T-helper 1 cell treated with Interleukin-12 subunit alpha and Interleukin-12 subunit beta and Interleukin-4 antibody, amounts not matched to agents 30 ng/mL and 1 ng/mL, for 36 hours (primary cell): ENCODE measurements around the gene CFHR5. TPM values are rescaled to one million over a fixed set of nuclear protein-coding genes. Genes with fewer than 3 reads are reported as not detected.
"Not testable (repeated sequence)": the region's sequence is repeated elsewhere in the genome, so short reads cannot be mapped to it uniquely, and the experiment has no call there.

Experiments used
- intact Hi-C: fragments of 100-400 bp; cut with micrococcal nuclease; formaldehyde crosslinking; loops from one replicate; pipeline ENCODE4 v1.15.1; 2024
- total RNA-seq: library from RNA; stranded (reverse); gene quantifications from 2 replicates; pipeline ENCODE4 v1.2.3, GENCODE V29; 2022

The CFHR5 gene
- total RNA-seq, 1 donor from 2014 or later: not detected

DNA sequence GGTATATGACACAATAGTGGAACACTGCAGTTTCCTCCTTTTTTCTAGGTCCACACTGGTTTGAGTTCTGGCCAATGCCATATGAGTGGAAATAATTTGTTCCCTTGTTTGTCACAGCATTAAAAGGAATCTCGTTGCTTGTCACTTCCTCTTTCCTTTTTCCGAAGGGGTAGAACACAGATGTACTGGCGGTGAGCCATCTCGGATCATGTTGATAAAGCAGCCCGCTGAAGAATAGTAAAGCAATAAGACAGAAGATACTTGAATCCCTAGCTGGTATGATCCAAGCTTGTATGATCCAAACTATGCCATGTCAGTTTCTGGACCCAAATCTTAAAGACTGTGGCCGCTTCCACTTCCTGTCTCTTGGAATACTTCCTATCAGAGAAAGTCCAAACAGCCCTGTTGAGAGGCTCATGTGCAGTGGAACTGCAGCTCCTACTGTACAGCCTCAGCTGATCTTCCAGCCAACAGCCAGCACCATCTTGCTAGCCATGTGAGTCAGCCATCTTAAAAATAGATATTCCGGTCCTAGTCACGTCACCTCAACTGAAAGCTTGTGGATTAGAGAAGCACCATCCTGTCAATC lies 40.3 kb downstream of the CFHR5 start:
- intact Hi-C loops: no loop called here

DNA sequence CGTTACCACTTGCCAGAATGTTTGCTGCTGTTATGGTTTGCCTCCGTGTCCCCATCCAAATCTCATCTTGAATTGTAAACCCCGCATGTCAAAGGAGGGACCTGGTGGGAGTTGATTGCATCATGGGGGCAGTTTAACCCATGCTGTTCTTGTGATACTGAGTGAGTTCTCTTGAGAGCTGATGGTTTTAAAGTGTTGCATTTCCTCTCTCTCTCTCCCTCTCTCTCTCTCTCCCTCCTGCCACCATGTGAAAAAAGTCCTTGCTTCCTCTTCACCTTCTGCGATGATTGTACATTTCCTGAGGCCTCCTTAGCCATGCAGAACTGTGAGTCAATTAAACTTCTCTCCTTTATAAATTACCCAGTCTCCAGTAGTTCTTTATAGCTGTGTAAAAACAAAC lies 44.4 kb downstream of the CFHR5 start:
- intact Hi-C loops: no loop called here

DNA sequence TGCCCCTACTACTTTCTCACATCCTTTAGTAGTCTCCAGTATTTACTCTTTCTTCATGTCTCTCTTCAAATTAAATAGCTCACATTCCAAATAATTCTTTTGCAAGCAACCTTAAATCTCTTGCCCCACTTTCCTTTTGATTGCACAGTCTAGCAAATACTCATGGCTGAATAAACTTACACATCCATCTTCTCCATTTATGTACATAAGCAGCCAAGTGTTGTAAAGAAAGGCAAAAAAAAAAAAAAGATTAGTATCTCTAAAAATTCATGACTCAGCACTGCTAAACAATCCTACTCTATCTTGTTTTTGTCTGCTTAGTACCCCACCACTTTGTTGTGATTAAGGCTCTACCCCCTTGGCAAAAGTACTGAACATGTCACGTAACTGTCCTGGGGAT lies 47.1 kb downstream of the CFHR5 start:
- intact Hi-C loops: no loop called here

DNA sequence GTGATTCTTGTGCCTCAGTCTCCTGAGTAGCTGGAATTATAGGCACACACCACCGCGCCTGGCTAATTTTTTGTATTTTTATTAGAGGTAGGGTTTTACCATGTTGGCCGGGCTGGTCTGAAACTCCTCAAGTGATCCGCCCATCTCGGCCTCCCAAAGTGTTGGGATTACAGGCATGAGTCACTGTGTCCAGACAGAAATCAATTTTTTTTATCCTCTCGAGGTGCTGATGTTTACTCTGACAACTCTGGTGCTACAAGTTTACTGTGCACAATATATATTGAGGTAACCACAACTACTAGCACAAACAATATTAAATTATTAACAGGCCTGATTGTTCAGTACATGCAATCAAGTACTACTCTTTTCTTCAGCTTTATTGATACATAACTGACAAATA lies 50.0 kb downstream of the CFHR5 start:
- intact Hi-C loops: no loop called here

DNA sequence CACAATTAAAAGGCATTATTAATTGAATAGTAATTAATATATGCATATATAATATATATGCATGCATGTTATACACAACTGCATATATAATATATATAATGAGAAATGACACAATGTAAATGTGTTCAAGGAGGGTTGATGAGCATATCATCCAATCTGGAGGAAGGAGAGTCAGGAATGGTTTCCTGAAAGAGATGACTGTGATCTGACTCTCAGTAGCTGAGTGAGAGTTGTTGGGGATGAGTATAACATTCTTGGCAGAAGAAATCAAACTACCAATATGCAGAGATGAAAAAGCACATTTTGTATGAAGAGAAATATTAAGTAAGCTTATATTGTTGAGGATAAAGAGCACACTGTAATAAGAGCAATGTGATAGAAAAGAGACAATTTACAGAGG lies 52.4 kb downstream of the CFHR5 start:
- intact Hi-C loops: no loop called here

DNA sequence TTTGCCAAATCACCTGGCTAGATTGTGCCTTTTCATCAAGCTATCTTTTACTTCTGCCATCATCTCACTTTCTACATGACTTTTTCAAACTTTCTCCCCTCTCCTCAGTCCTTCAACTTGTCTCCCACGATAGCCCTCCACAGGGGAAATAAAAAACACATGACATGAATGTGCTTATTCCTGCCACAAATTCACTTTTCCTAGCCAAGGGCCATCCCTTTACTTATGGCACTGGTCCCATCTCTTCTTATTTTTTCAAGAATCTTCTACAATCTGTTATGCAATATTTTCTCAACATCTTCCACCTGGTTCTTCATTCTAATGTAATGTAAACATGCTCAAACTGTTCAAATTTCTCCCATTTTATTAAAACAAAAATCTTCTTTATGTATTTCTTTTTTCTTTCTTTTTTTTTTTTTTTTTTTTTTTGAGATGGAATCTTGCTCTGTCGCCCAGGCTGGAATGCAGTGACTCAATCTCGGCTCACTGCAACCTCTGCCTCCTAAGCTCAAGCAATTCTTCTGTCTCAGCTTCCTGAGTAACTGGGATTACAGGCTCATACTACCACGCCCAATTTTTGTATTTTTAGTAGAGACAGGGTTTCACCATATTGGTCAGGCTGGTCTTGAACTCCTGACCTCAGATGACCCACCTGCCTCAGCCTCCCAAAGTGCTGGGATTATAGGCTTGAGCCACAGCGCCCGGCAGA lies 57.4 kb downstream of the CFHR5 start:
- intact Hi-C loops: not testable (repeated sequence)

DNA sequence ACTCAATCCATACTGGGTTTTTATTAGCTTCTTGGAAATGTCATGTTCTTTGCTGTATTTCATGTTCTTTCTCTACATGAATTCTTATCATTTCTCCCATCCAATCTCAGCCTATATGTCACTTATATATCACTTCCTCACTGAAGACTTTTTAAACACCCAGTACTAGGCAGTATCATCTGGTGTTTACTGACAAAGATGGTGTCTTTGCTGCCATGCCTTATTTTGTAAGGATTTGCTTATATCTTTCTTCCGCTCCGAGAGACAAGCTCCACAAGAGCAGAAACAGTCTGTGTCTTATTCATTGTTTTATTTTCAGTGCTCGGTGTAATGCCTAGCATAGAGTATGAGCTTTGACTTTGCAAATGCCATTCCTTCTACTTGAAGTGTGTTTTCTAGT lies 59.5 kb downstream of the CFHR5 start:
- intact Hi-C loops: no loop called here

DNA sequence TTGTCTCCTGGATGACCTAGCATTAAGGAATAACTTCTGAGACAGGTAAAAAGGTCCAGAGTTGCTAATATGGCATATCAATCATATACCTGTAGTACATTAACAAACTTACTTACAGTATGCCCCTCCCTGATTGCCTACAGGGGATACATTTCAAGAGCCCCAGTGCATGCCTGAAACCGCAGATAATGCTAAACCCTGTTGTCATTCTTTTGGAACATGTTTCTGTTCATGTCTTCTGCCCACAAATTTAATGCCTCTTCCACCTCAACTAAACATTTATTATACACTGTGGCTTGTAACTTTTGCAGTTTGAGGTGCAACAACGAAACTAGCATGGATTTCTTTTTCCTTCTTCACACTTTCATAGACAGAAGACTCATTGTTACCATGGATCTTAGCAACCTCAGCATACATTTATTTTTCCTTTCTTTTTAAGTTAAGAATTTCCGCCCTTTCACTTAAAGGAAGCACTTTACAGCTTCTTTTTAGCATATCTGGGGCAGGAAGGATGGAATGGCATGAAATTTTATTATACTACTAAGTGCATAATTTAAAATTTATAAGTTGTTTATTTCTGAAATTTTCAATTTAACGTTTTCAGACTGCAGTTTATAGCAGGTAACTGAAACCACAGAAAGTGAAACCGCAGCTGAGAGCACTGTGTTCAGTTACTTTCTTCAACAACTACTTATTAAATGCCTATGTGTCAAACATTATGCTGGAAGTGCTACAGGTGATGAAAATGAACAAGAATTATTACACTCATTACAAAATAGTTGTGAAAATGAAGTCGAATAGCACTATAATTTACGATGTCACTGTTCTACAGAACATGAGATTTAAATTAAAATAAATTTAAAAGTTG lies 64.4 kb downstream of the CFHR5 start:
- intact Hi-C loops: no loop called here

DNA sequence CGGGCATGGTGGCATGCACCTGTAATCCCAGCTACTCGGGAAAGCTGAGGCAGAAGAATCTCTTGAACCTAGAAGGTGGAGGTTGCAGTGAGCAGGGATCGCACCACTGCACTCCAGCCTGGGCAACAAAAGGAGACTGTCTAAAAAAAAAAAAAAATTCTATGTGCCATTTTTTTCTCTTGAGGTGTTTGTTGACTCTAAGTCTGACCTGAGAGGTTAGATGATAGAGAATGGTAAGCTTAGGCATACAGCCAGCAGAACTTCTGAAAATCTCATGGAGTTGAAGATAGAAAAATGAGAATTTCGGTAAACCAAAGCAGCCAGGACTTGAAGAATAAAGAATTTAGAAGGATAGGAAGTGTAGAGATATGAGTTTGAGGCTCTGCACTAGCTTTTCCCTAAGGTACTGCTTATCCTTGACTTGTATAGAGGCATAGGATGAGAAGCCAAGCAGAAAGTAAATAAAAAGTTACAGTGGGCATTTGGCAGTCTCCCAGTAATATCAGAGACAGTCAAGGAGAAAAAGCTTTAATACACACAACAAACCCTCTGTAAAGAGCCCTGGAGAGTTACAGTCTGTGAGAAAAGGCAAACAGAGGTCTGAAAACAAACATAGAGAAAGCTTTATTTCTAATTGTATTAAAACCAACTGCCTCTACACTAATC lies 65.5 kb downstream of the CFHR5 start:
- intact Hi-C loops: no loop called here

DNA sequence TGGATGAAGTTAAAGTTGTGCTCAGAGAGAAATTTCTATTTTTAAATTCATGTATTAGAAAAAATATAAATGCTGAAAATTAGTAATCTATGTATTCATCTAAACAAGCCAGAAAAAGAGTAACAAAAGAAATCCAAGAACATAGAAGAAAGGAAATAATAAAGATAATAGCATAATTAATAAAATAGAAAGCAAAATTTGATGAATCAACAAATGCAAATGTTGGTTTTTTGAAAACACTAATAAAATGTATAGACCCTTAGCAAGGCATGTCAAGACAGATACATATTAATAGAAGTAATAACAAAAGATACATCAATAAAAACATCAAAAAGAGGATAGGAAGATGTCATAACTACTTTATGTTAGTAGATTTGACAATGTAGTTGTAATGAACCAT lies 71.7 kb downstream of the CFHR5 start:
- intact Hi-C loops: no loop called here

Other genes with a start within 250 kb of the CFHR5 start
- gene CFHR3, start 202.7 kb upstream of the CFHR5 start, total RNA-seq: not detected in 2 replicates
- not detected in 2 replicates for gene CFHR1, start 157.8 kb upstream of the CFHR5 start, total RNA-seq
- gene CFHR4, start 89.5 kb upstream of the CFHR5 start, total RNA-seq: not detected in 2 replicates
- not detected in 2 replicates for gene CFHR2, start 33.8 kb upstream of the CFHR5 start, total RNA-seq
- not detected in 2 replicates for gene F13B, start 89.7 kb downstream of the CFHR5 start, total RNA-seq
- gene ASPM, start 169.1 kb downstream of the CFHR5 start, total RNA-seq: 49.0 and 49.2 TPM in 2 replicates
- 6.1 and 6.4 TPM in 2 replicates for gene ZBTB41, start 223.7 kb downstream of the CFHR5 start, total RNA-seq